ENCODE results near the gene CDK5RAP2. TPM values are rescaled to one million over a fixed set of nuclear protein-coding genes. Genes with fewer than 3 reads are reported as not detected.
"Not testable (repeated sequence)": the region's sequence is repeated elsewhere in the genome, so short reads cannot be mapped to it uniquely, and the experiment has no call there.

The CDK5RAP2 gene
- total and polyA plus RNA-seq, 8 donors = 24.7 to 438 (median 31.3) TPM

- WGBS, 5 donors = 76 to 86% (median 84%) methylated on average over 6 of the region's 6 CpGs
- DNase-seq = no peak
- no peak overlapping the region for H3K27ac ChIP-seq
- H3K36me3 ChIP-seq = peaks cover 8 to 67% (median 63%) of the 10 kb centered on the region in 4 donors
- TF ChIP-seq POLR2A (IDR thresholded peaks at IDR 0.05) = no peak
- TF ChIP-seq POLR2AphosphoS5 (IDR thresholded peaks at IDR 0.05) = no peak
- TF ChIP-seq CTCF (IDR thresholded peaks at IDR 0.05) = no peak
- TF ChIP-seq EP300 (IDR thresholded peaks at IDR 0.05) = no peak
- no peaks in the 10 kb centered on the region for H3K9me3 ChIP-seq
- no peak overlapping the region for H3K4me3 ChIP-seq
- no peaks in the 10 kb centered on the region for H3K27me3 ChIP-seq
- peaks cover 0 to 14% (median 6%) of the 10 kb centered on the region in 4 donors for H3K4me1 ChIP-seq
- intact Hi-C loops (cut with DNase I; ENCODE audit: low total_unique reads) = no loop called here
Observed at GRCh38 chr9:120464176-120464886, 115.6 kb downstream of the CDK5RAP2 start.

GRCh38 chr9:120463765-120464164 lies 116.2 kb downstream of the CDK5RAP2 start:
- 74 to 92% (median 88%) methylated on average over 4 of the region's 4 CpGs for WGBS, 5 donors
- H3K27ac ChIP-seq = no peak overlapping the region
- intact Hi-C loops (cut with DNase I; ENCODE audit: low total_unique reads) = no loop called here

DNA sequence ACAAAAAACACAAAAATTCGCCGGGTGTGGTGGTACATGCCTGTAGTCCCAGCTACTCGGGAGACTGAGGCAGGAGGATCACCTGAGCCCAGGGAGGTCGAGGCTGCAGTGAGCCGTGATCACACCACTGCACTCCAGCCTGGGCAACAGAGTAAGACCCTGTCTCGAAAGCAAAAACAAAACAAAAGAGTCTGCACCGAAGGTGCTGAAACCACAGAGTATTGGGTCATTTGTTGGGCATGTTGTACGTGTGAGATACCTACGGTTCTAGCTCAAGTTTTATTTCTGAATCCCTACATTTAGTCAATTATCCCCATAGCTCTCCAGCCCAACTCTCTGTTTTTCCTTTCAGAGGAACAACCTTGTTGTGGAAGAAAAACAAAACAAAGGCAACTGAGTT lies 118.3 kb downstream of the CDK5RAP2 start:
- Histone ChIP-seq H3K4me1 (peaks cover 0 to 14% (median 6%) of the 10 kb centered on the region in 4 donors), H3K36me3 (peaks cover 11 to 68% (median 62%) of the 10 kb centered on the region in 4 donors)
- DNase-seq; H3K27me3 ChIP-seq; H3K4me3 ChIP-seq; H3K9me3 ChIP-seq; intact Hi-C loops (cut with DNase I; ENCODE audit: low total_unique reads); H3K27ac ChIP-seq: not testable (repeated sequence)
- WGBS, 5 donors = 96 to 99% (median 97%) methylated on average over 9 of the region's 9 CpGs

More at GRCh38 chr9:120463765-120464164, 116.2 kb downstream of the CDK5RAP2 start:
- Histone ChIP-seq H3K4me3 (no peak overlapping the region), H3K9me3 (no peaks in the 10 kb centered on the region), H3K4me1 (peaks cover 0 to 14% (median 6%) of the 10 kb centered on the region in 4 donors), H3K27me3 (no peaks in the 10 kb centered on the region), H3K36me3 (peaks cover 8 to 67% (median 62%) of the 10 kb centered on the region in 4 donors)
- no peak for TF ChIP-seq POLR2AphosphoS5 (IDR thresholded peaks at IDR 0.05)
- no peak for TF ChIP-seq CTCF (IDR thresholded peaks at IDR 0.05)
- DNase-seq = no peak

GRCh38 chr9:120456218-120456617 lies 123.7 kb downstream of the CDK5RAP2 start:
- 88 to 99% (median 95%) methylated on average over 3 of the region's 3 CpGs for WGBS, 5 donors
- peaks cover 19 to 91% (median 84%) of the 10 kb centered on the region in 4 donors for H3K36me3 ChIP-seq
- no peaks in the 10 kb centered on the region for H3K4me1 ChIP-seq
- H3K4me3 ChIP-seq = no peak overlapping the region
- TF ChIP-seq EP300 (IDR thresholded peaks at IDR 0.05) = no peak
- TF ChIP-seq POLR2AphosphoS5 (IDR thresholded peaks at IDR 0.05) = no peak
- no peak for TF ChIP-seq POLR2A (IDR thresholded peaks at IDR 0.05)
- no peak for TF ChIP-seq CTCF (IDR thresholded peaks at IDR 0.05)
- H3K27me3 ChIP-seq = no peaks in the 10 kb centered on the region
- no peak overlapping the region for H3K27ac ChIP-seq
- intact Hi-C loops (cut with DNase I; ENCODE audit: low total_unique reads) = no loop called here
- H3K9me3 ChIP-seq = peaks cover 0 to 4% (median 0%) of the 10 kb centered on the region in 4 donors
- DNase-seq = no peak

DNA sequence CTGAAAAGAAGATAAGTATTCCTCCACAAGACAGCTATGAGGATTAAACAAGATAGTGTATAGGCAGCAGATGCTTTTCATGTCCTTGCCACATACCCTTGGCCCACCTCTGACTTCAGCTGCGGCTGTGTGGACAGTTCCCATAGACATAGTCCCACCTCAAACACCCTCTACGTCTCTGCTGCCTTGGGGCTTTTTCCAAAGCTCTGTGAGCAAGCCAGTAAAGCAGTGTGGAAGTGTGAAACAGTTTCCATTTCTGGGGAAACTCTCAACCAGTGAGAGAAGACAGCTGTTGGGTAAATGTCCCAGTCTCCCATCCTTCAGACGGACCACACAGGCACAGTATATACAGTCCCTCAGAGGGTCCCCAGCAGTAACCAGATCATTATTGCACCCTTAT lies 125.5 kb downstream of the CDK5RAP2 start:
- no peak overlapping the region for H3K27ac ChIP-seq
- intact Hi-C loops (cut with DNase I; ENCODE audit: low total_unique reads) = no loop called here
- peak in 1 of 2 donors; percentile 54 for DNase-seq
- 76 to 89% (median 79%) methylated on average over 3 of the region's 3 CpGs for WGBS, 5 donors
- peaks cover 0 to 4% (median 0%) of the 10 kb centered on the region in 4 donors for H3K9me3 ChIP-seq
- no peaks in the 10 kb centered on the region for H3K27me3 ChIP-seq
- no peaks in the 10 kb centered on the region for H3K4me1 ChIP-seq
- TF ChIP-seq POLR2AphosphoS5 (IDR thresholded peaks at IDR 0.05) (no peak), EP300 (IDR thresholded peaks at IDR 0.05) (no peak), POLR2A (IDR thresholded peaks at IDR 0.05) (no peak), CTCF (IDR thresholded peaks at IDR 0.05) (no peak)
- H3K4me3 ChIP-seq = no peak overlapping the region
- peaks cover 19 to 91% (median 84%) of the 10 kb centered on the region in 4 donors for H3K36me3 ChIP-seq
